GM21717 (cell line): ENCODE results near the gene SORCS3.

ENCODE experiments used
- ATAC-seq: cut with Tn5 transposase; IDR thresholded peaks from one replicate; pipeline ENCODE4 v1.9.1; 2021; ENCODE audit warnings: mild to moderate bottlenecking, moderate library complexity; ENCODE audit not compliant: unreplicated experiment

Gene SORCS3

DNA sequence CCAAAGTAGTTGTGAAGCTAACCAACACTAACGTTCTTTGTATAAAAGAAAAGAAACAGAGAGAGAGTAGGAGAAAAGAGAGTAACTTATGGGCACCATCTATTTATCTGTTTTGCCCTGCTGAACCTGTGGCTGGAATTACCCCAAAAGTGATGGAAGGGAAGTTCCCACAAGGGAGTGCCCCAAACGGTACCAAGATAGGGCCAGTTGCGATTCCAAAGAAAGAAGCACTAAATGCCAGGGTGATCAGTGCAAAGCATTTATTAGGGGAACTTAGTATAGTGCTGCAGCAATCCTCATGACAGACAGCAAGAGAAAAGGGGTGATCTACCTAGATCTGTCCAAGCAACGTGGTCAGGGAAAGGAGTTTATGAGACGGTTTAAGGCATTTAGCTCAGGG lies 190.2 kb downstream of the SORCS3 start:
- ATAC-seq, result no peak

DNA sequence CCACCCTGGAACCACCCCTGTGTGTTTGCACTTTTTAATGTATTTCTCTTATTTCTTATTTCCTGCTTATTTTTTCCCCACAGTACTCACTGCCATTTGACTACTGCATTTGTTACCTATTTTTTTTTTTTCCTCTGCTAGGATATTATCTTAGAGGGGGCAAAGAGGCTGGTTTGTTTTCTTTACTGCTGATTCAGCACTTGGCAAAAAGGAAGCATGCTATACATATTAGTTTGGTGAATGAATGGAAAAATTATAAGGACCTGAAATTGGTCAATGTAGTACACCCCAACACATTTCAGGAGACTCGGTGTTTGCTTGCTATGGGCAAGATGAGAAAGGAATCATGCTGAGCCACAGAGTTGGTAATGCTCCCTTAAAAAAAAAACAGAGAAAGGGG lies 193.5 kb downstream of the SORCS3 start:
- ATAC-seq, result no peak

DNA sequence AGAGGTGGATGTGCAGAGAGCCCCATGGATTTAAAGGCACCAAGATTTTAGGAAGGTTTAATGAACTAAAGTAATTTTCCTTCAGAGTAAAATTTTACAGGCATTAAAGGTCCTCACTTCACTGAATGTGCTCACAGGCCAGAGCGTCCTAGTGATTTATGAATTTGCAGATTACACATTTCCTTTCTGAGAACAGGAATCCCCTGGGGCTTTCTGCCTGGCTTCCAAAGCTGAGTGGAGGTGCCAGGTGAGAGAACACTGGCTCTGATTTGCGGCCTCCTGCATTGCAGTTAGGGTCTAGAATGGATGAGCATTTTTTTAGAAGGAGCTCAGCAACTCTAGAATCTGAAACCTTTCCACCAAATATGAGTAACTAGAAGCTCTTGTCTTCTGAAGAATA lies 194.3 kb downstream of the SORCS3 start:
- ATAC-seq, result peak; percentile 70

DNA sequence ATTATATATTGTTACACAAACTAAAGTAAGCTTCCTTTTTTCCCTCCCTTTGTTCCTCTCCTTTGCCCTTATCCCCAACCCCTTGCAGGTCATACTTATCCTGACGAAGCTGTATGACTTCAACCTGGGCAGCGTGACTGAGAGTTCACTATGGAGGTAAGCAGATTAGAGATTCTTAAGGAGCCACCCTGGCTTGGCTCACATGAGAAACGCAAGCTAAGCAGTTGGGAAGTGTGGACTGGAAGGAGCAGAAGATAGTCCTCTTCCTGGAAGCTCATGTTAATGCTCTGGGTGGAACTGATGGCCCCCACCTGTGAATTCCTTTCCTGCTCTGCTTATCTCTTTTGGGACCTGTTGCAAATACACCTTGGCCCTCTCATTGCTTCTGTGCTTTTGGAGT lies 201.6 kb downstream of the SORCS3 start:
- ATAC-seq, result no peak

DNA sequence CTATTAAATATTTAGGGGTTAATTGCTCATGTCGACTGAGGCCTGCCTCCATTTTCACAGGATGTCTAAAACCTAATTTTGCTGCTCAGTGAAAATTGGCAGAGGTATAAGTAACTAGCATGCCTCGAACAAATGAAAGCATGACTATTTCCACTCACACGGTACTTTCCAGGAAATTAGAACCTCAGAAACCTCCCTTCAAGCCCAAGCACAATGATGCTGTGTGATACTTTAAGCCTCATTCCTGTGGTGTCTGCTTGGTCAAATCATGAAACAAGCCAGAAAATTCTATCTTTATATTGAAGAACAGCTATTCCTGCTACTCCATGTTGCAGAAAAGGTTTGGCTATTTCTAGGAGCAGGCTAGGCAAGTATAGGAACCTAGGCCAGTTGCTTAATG lies 203.0 kb downstream of the SORCS3 start:
- ATAC-seq, result no peak

DNA sequence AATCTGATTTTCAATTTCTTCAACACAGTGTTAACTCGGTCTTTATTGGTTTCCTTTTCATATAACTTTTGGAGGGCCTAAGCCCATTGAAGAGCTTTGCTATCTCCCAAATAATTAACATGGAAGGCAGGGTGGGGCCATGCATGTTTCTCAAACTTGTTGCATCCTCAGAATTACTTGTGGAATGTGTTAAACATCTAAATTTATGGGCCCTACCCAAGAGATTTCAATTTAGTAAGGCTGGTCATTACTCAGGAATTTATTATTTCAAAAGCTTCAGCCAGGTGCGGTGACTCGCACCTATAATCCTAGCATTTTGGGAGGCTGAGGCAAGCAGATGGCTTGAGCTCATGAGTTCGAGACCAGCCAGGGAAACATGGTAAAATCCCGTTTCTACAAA lies 208.9 kb downstream of the SORCS3 start:
- no peak for ATAC-seq

DNA sequence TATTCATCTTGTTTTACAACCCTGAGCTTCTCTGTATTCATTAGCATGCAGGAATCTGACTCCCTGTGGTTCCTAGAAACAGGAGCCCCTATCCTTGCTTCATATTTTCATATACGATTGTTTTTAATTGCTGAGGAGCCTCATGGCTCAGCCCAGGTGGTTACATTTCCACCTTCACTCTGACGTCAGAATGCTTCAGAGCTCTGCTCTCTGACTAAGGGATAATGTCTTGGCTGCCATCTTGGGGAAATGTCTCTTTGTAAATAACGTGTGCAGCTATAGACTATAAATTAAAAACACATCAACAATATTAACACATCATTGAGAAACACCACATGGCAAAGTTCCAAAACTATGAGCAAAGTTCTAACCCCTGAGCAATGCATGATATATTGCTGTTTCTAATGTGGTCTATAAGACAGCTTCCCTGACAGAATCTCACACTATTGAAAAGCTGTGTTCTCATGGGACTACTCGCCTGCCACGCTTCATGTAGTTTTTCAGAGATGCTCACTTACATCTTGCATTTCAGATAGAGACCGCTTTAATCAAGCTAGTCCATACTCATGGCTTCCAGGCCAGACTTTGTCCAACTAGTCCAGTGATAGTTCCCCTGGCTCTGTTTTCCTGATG lies 227.0 kb downstream of the SORCS3 start:
- no peak for ATAC-seq

DNA sequence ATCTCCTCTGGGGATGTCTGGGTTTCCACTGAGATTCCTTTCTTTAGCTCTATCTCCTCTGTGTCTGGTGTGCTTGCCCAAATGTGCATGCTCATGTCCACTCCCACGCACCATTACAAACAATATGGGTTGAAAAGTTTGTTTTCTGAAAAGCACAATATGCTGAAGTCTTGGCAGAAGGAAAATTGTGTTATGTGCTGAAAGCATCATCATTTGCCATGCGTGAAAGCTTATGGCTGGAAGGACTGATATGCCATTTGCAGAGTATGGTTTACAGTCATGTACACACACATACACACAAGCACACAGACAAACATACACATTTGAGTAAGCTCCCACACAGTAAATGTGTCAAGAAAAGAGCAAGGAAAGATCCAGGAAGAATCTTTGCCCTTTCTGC lies 231.6 kb downstream of the SORCS3 start:
- ATAC-seq, result no peak

DNA sequence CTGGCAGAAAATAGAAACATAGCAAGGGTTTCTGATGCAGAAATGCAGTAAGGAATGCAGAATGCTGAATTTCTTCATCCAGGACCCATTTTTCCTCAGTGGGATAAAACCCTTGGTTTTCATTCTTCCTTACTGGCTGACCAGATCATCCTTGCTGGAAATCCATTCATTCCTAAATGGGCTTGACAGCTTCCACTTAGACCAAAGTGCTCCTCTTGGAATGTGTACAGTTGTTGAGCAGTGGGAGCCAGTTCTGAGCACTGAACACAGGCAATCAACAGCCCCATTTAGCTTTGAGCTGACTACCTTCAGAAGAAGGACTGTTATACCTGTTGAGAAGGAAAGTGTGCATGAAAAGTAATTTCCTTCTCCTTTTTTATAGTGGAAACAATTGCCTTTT lies 232.1 kb downstream of the SORCS3 start:
- no peak for ATAC-seq

DNA sequence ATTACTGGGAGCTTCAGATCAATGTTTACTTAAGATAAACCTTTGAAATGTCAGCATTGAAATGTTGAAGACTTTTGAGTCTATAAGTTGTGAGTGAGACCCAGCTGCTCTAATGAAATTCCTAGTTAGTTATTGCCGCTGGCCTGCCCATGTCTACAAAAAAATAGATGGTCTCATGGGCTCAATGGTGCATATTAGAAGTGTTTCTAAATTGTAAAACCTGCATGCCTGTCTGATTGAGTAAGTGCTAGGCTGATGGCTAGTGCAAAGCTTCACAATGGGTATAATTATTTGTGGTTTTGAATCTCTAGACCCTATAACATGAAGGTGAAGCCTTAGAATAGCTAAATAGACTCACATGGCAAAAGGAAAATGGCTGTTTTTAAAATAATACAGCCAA lies 234.5 kb downstream of the SORCS3 start:
- ATAC-seq, result no peak

DNA sequence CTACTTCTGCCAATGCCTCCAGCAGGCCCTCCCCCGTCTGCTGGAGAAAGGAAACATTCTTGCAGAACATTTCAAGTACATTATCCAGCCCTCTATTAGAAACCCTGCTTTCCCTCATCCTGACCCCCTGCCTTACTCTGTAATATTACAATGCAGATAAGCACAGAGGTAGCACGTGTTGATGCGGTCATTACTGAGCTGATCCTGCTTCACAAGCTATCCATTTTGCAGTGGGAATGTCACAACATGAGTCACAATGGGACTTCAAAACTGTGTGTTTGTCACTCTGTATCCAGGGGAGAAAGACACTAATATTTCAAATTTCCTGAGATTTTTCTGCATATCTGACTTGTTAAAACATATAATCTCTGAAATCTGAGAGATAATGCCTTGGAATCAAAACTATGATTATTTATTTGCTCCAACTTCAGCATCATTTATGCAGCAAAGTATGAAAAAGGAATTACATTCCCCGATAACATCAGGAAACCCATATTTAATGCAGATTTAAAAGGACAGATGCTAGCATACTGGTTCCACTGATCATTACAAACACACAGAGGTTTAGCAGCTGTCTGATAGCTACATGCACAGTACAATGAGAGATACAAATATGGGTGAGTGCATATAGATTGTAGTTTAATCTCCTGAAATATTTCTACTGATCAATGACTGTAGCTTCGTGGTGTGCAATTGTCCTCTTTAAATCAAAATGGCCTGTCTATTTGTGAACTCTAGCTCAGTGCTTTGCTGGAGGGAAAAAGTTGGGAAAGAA lies 239.7 kb downstream of the SORCS3 start:
- ATAC-seq, result no peak

DNA sequence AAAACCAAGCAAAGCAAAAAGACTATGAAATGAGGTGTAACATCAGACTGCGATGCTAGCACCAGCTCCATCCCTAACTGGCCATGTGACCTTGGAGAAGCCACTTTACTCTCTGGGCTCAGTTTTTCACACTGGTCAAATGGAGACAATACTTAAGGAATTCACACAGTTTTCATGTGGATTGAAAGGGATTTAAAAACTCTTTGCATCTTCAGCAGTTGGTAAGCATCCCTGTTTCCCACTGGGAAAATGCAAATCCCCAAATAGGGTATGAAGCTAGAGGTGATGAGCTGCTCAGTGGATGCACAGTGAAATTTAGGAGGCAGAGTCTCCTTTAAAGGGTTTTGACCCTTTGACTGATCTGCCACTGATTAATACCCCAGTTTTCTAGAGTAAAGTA lies 240.7 kb downstream of the SORCS3 start:
- ATAC-seq, result no peak

DNA sequence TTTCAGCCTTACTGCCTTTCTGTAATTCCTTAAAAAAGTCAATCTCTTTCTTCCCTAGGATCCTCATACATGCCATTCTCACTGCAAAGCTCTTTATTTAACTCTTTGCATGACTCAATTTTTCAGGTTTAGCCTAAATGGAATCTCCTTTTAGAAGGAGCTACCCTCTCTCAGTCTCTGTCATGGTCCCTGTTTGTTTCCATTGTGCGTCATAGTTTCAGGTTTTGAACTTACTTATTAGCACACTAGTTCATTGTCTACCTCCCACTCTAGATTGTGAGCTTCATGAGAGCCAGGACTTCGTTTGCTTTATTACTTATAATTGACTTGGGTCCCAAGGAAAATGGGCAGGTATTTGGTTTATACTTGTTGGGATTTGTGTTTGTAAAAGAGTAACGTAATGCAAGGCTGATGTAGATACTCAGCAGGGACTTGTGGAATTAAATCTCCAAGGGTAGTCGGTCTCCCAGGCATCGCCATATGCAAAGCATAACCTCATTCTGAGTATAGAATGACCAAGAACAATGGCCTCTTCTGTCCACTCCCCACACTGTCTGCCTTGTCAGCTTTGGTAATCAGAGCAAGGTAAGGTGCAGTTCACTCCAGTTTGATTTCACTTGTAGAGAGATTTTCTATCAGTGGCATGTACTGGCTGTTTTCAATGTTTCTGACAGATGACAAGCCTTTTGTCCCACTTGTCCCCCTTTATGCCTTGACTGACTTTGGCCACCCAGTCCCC lies 252.0 kb downstream of the SORCS3 start:
- ATAC-seq, result peak; percentile 61

DNA sequence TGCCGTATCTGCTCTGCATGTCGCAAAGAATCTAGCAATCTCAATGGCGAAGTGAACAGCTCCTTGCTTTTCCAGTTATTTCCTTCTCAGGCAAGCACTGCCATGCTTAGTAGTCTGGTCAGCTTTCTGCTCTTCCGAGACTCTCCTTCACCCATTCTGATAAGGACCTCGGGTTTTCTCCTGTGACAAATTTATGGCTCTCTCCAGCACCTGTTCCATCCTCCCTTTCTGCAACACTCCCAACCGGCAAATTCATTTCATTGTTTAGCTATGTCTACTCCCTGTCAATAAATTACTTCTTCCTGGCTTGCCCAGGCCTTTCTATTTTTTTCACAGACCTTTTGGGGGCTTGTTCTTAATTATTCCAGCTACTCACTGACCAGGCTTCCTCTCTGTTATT lies 252.6 kb downstream of the SORCS3 start:
- ATAC-seq, result no peak

DNA sequence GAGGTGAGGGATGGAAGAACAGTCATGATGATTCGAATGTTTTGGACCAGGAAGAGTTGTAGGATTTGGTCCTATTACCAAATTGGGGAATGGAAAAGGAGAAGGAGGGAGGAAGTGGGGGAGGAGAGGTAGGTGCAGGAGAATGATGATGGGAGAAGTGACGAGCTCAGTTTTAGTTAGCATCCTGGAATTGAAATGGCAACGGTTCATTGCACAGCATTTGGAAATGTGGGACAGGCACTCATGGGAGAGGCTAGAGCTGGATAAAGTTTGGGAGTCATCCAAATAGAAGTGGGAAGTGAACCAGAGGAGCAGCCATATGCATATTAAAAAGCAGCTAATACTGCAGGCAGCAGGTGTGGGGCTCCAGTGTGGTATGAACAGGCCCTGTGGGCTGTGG lies 253.6 kb downstream of the SORCS3 start:
- ATAC-seq, result no peak

DNA sequence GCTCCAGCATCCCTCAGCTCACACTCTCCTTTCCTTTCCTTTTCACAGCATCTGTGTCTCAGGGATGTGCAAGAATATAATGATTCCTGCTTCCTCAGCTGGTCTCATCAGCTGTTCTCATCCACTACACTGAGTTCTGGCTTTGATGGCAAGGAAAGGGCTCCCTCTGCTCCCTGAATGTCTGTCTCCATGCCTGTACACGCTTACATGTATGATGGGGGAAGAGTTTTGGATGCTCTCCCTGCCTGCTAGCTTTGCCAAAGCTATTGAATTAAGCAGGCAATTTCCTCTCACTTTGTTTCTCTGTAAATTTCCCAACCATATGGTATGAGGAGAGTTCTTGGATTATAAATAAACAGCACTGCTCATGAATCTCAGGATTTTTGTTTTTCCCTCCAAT lies 254.5 kb downstream of the SORCS3 start:
- ATAC-seq, result no peak

DNA sequence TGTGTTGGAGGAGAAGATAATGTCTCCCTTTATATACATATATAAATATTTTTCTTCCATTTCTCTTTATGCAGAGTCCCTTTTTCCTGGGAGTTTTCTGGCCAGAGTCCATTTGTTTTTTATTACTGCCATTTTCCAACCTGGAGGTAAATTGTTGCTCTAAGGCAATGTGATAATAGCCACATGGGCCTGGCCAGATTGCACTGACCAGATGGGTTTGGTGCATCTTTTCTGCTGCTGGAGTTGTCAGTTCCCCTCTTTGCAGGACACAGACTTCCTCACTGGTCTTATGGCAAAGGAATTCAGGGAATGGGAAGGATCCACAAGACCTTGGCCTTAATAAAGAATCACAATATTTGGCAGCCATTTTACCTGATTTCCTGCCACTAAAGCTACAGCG lies 254.9 kb downstream of the SORCS3 start:
- no peak for ATAC-seq

DNA sequence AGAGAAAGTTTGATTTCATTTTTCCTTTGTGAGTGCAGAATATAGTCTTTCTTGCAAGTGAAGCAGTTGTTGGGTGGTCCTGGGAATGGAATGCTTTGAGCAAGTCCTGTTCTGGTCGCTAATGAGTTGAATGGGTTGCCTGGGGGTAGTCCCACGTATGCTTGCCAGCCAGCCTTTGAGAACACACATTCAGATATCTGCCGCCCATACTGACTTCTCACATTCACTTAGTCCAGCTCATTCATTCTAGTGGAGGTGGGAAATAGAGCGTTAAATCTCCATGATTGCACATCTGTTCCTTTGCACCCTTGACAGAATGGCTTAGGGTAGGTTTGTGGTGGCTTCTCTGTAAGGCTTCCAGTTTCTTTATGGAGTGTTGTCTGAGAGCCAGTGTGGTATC lies 256.6 kb downstream of the SORCS3 start:
- ATAC-seq, result no peak

DNA sequence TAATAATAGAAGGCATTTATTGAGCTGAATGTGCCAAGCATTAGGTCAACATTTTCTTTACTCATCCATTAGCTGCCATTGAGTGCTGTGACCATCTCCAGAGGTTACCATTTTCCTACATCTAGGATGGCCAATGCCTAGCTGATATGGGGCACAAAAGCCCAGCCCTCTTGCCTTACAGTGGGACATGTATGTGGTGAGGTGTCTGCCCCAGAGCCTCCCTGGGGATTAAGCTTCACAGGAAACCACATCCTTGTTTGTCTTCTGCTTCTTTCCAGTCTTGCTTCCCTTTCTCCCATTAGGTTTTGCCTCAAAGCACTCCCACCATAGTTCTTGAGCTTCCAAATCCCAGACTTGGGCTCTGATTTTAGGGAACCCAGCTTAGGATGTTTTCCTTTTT lies 258.7 kb downstream of the SORCS3 start:
- ATAC-seq, result no peak

DNA sequence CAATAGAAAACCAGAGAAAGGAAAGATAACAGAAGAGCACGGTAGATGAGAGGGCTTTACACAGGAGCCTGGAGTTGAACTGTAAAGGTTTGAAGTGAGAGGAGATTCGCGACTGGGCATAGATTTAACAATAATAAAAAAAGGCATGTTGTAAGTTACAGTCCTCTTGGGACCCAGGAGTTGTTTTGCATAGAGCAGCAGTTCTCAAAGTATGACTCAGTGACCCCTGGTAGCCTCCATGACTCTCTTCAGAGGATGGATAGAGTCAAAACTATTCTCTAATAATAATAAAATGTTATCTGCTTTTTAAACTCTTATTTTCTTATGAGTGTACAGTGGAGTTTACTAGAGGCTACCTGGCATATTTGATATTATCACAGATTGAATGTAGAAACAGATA lies 262.3 kb downstream of the SORCS3 start:
- no peak for ATAC-seq

DNA sequence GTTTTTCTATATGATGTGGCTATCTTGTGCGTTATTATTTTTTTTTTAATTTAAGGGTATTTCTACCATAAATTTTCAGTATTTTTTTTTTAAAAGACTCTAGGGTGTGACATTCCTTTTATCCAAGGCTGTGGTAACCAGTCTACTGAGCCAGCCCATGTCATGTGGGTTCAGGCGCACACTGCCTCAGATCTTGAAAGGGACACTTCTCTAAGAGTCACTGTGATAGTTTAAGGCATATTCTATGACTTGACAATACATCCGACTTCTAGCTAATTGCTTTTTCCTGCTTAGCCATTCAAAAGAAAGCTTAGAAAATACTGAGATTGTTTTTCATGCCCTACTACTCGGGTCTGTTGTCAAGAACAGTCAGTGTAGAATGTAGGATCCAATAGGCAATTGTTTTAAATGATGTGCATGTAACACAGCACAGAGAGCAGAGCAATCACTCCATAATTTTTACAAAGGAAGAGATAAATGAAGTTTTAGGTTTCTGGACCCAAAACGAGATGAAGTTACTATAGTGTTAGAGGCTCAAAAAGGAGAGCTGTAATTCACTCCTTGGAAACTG lies 263.7 kb downstream of the SORCS3 start:
- no peak for ATAC-seq

DNA sequence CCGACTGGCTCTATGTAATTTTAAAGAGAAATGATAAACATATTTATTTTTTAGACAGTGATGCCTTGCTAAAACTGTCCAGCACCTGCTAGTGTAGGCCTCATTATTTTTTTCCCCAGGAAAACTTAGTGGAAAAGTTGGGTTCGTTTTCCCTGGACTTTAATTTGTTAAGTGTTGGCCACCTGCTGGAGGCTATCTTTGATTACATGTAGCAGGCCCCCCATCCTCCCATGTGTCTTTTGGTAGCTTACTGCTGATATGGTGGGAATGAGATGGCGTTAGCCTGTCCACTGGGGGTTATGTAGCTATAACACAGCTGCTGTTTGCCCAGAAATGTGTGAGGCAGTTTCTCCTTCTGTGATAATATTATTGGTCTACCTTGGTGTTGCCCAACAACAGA lies 265.0 kb downstream of the SORCS3 start:
- no peak for ATAC-seq
